NCI-H524 (cell line): ENCODE data around the gene AJAP1.
A peak's percentile ranks its signal among the peaks of the same experiment; 100 is the strongest.

Experiments
- DNase-seq, 2 experiments: peaks; one replicate each; lab custom pipeline; 2025; lab: John Stamatoyannopoulos, UW

The AJAP1 gene

DNA sequence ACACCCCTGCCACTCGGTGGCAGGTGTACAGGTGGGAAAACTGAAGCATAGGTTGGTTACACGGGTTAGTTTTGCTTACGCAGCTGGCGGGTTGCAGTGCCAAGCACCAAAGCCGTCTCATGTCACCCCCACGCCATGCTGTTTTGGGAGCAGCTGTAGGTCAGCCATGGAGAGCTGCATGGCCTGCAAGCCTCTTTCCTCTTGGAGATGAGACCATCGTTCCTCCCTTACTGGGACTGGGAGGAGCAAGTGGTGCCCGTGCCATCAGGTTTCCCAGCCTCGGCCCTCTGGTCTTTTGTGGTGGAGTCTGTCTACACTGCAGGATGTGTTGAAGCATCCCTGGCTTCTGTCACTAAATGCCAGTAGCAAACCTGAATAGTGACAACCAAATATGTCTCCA is 46.9 kb downstream of the AJAP1 start:
- DNase-seq, result no peak

DNA sequence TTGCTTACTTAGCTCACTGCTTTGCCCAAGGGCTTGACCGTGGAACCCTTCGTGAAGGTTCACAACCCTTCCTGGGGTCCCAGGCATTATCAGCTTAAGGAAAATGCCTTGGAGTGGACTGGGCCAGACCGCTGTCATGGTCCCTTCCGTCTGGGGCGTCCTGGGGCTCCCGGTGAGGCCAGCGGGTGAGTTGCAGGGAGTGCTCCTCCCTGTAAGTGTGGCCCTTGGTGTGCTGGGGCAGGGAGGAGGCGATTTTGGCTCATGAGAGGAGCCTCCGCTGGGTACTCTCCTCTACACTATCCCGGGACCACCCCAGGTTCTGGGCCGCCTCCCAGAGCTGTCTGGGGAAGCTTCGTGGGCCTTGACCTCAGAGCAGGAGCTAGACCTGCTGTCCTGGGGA is 48.1 kb downstream of the AJAP1 start:
- no peak for DNase-seq

DNA sequence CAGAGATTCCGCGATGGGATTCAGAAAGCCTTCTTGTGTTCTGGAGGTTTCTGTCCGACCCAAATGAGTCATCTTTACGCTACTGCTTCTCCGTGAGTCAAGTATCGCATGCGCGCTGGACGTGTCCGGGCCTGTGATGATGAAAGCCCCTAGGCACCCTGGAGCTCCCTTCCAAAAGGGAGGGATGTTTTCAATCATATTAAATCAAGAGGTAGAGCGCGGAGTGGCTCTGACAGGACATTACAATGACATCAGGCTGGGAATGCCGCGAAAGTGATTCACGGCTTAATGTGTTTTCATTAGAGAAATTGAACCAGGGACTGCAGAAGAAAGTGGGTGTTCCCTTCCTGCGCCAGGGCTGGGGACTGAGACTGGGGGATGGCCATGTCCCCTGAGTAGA is 48.5 kb downstream of the AJAP1 start:
- DNase-seq, result no peak

DNA sequence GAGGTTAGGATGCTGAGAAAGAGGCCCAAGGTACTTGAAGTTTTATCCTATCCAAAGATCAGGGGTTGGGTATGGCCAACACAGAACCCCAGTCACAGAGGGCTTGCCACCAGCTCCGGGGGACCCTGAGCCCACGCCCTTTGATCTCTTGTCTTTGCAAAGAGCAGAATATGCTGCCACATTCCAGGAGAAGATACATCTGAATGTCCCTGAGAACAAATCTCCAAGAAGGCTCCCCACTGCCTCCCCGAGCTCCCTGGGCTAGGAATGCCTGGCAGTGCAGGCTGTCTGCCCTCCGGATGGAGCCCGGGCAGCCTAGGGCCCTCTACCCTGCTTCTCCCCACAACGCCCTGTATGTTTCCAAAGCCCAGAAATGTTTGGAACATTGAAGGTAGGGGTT is 49.2 kb downstream of the AJAP1 start:
- no peak for DNase-seq

DNA sequence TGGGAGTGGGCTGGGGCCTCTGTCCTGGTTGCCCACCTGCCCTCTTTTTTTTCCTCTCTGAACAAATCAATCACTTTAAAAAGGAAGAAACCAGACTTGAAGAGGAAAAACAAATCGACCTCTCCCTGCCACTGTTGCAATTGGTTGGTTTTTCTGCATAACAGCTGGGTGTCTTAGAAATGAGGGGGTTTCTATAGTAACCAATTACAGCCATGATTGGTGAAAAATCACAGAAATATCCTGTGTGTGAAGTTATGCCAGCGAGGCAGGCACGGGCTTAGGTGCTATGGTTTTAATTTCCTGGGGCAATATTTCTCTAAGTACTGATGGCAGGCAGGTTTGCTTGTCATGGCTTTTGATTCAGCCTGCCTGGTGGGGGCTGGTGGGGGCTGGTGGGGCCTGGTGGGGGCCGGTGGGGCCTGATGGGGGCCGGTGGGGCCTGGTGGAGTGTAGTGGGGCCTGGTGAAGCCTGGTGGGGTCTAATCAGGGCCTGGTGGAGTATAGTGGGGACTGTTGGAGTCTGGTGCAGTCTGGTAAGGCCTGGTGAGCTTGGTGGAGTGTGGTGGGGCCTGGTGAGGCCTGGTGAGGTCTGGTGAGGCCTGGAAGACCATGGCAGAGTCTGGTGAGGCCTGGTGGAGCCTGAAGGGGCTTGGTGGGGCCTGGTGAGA is 54.6 kb downstream of the AJAP1 start:
- DNase-seq, result peak in 1 of 2 experiments; percentile 27

DNA sequence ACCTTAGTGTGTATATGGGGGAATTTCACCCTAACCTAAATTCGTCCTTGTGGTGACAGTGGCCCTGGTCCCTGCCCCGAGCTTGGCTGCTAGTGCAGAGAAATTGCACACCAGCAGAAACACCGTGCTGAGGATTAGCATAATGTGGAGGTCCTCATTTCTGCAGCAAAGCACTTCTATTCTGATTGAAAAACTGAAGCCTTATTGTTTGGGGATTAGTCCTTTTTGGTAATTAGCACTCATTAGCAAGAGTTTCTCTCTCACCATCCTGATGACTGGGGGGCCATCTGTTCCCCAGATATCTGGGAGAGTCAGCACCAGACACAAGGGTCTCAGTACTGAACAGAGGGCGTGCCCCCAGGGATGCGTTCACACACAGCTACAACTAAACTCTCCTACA is 55.2 kb downstream of the AJAP1 start:
- peak; percentile 64 to 88 for DNase-seq

DNA sequence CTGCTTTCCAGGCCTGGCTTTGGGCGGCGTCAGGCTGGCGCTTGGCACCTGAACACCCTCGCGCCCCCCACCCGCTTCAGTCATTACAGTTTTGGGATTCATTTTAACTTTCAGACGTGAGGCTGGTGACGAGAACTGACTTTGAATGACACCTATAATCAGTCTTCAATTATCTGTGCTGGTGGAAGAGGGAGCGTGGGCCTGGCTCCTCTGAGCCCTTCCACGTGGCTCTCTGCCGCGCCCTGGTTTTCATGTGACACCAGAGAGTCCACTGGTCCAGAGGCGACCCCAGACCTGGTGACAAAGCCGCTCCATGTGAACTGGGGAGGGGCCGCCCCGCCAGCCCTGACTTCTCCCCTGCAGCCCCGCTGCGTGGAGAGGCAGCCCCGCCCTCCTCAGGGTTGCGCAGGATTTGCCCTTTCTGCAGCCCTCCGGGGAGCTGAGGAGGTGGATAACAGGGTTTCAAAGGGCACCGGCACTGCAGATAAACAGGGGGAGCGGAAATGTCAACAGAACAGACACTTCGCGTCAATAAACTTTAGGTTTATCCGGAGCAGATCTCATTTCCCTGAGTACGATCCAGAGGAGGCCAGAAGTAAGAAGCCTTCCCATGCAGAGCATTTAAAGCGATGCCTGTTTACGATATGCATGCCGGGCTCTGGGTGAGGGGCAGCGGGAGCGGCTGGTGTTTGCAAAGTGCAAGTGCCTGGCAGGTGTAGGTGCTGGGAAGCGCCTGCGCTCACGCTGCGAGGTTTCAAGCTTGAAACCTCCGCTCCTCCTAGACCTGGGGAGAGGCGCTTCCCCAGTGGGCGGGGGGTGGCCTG is 56.4 kb downstream of the AJAP1 start:
- no peak for DNase-seq

DNA sequence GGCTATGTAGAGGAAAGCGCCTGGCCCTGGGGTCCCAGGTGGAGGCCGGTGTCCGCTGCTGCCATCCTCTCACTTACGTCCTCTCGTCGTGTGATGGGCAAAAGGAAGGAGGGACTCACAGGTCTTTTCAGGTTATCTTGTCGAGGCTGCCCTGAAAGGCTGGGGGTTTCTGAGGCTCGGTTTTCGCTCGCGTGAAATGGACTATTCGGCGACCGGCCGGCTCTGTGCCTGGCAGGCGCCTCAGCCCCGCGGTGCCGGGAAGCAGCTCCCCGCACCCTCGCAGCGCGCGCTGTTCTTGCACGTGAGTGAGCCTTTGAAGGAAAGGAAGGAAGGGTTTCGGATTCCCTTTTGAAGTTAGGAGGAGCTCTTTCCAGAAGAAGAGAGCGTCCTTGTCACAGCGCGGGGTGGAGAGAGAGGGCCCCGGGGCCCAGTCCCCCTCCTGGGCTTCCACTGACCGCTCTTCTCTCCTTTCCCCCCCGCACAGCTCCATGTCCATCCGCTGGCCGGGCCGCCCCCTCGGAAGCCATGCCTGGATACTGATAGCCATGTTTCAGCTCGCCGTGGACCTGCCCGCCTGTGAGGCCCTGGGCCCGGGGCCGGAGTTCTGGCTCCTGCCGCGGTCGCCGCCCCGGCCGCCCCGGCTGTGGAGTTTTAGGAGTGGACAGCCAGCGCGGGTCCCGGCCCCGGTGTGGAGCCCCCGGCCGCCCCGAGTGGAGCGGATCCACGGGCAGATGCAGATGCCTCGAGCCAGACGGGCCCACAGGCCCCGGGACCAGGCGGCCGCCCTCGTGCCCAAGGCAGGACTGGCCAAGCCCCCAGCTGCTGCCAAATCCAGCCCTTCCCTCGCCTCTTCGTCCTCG is 57.2 kb downstream of the AJAP1 start:
- no peak for DNase-seq

DNA sequence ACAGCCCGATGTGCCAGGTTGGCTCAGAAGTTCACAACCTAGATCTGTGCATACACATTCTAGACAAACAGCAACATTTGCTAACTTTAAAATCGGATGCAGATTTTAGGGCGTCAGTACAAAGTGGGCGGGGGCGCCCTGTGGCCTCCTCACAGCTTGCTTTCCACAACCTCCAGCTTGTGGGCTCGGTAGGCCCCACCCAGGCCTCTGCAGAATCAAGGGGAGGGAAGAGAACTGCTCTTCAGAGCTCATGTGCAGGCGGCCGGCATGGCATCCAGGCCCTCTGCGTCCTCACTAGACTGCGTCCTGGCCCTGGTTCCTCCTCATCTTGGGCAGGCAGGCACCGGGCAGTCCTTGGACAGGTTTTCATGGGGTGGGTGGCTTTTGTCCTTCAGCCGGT is 59.3 kb downstream of the AJAP1 start:
- DNase-seq, result no peak

DNA sequence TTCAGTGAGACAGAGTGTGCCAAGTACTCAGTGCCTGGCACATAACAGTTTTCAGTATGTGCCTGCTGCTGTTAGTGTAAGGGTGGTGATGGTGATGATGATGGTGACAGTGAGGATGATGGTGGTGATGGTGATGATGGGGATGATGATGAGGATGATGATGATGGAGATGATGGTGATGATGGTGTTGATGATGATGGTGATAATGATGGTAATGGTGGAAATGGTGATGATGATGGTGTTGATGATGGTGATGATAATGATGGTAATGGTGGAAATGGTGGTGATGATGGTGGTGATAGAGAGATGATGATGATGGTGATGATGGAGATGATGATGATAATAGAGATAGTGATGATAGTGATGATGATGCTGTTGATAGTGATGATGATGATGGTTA is 62.0 kb downstream of the AJAP1 start:
- DNase-seq, result no peak

DNA sequence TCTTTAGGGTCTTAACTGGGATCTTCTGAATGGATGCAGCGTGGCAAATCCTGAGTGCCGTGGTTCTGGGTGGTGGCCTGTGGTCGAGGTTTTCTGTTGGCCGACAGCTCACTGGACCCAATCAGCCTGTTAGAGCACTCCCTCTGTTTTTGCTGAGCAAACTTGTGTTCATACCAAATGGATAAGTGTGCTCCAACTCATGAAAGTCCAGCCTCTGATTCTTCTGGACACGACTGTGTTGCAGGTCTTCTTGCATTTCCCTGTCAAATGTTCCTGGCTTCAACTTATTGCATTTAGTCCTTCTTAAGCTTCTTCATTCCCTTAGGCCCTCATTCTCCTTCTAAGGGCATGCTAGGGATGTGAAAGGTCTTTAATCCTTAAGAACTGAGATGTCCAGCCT is 63.7 kb downstream of the AJAP1 start:
- no peak for DNase-seq

DNA sequence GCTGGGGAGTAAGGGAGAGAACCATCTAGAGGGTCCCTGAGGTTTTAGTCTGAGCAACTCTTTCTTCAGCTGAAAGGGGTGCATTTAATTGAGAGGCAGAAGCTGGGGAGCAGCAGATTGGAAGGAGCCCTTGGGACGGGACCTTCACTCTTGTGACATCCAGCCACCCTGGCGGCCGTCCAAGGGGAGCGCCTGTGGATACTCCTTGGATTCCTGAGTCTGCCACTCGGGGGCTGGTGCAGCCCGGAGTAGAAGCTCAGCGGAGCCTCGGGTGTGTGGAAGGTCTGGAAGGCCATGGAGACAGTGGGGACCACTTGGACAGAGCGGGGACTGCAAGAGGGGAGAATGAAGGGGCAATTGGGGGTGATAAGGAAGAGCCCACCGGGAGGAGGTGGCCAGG is 68.7 kb downstream of the AJAP1 start:
- no peak for DNase-seq

DNA sequence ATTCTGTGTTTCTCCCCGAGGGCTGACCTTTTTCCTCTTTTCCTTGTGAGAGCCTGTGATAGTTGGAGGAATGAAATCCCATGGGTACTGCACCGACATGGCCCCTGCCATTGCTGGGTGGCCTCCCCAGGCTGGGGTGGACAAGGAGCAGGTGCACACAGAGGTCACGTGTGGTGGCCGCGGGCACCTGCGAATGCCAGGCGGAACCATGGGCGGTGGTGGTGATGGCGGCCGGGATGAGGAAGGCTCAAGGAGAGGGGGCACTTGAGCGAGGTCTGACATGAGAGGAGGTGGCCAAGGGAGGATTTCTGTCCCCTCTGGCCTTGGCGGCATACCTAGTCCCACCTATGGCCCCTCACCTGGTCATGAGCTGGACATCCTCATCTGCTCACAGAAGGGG is 69.6 kb downstream of the AJAP1 start:
- DNase-seq, result no peak

DNA sequence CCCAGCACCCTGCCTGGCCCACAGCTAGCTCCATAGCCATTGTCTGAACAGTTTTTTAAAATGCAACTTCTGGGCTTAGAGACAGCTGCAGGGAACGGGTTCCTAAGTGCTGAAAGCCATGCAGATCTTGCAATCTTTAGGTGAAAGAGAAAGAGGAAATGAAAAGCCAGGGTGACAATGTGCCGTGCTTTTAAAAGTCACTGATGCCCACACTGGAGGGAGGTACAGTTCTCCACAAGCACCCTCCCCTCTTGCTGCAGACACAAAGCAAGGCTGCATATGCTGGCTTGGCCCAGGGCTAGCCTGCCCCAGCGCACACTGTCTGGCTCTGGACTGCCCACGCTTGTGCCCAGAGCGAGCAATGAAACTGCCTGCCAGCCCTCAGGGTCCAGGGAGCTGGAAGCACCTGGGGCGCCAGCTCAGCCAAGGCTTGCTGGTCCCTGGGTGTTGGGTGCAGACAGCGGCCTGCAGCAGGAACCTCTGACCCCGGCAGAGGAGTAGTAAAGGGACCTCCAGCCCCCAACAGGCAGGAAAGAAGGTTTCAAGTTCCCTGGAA is 70.4 kb downstream of the AJAP1 start:
- DNase-seq, result no peak

DNA sequence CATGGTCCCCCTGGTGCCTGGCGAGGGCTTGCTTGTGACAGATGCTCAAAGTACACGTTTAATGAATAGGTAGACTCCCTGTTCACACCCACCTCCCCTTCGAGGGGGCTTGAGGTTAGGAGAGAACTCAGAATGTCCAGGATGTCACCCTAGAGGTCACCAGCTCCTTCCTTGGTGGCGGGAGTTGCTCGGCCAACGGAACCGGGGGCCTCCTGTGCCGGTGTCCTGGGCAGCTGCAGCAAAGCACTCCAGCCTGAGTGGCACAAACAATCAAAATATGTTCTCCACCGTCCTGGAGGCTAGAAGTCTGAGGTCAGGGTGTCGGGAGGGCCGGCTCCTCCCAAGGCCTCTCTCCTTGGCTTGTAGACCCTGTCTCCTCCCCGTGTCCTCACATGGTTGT is 71.0 kb downstream of the AJAP1 start:
- no peak for DNase-seq

DNA sequence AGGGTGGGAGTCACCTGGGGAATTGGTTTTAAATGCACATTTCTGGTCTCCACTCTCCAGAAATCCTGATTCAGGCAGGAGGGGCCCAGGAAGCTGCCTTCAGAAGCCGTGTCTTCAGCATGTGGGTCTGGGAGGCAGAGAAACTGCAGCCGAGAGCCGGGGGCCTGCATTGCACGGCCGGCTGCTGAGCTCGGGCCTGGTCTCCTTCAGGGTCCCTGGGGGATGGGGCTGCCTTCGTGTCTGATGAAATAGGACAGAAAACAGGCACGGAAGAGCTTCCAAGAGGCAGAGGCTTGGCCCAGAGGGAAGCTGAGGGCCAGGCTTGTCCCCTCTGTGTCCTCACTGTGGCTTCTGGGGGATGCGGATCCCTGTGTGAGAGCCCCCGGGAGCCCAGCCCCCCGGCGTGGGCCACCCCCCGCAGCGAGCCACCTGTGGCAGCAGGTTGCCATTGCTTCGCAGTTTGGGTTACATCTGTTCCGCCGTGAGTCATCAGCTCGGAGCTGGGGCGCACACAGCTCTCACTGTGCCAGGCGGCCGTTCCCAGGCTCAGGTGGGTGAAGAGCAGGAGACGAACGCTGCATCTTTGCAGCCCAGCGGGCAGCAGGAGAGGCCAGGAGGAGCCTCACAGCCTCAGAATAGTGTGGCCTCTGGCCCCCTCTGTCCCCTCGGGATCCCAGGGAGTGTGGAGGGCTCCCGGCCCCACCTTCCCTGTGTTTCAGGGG is 72.4 kb downstream of the AJAP1 start:
- DNase-seq, result peak; percentile 61 to 75

DNA sequence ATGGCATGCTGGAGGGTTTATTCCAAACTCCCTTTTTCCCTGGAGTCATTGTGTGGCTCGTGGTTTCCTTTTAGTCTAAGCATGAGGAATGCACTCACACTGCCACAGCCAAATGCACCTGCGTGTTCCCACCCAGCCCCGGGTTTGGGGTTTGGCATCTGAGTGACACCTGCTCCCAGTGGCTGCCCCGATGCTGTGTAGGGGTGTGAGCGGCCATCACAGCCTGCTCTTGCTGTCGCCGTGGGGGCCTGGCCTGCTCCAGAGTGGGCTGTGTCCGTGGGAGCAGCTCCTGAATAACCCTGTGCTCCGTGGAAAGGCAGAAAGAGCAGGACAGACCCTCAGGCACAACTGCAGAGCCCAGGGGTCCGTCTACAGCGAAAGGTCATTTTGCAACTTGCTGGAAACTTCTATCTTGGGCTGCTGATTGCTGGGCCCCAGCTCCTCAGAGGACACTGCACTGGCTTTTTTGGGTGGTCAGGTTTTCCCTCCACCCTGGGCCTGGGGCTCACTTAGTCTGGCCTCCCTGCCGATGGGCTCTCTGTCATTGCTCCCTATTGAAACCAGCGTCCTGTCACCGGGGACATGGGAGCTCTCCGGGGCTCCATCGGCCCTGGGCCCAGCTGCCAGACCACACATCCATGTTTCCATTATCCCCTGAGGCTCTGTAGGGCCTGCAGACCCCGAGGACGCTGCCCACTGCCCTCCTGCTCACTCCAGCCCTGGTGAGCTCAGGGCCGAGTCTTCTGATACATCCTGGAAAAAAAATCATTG is 74.1 kb downstream of the AJAP1 start:
- no peak for DNase-seq

DNA sequence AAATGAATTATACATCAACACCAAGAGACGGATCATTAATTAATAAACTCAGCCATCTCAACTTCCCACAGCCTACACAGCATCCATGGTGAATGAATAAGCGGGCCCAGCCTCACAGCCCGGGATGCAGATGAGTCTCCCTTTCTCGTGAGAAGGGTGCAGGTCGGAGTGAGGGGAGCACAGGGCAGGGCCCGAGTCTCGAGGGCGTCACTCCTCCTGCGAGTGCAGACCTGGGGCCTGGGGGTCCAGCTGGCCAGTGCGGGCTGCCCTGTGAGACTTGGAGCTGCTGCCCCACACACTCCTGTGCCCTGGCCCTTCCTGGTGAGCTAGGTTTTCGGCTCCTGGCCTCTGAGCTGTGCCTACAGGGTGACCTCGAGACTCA is 74.7 kb downstream of the AJAP1 start:
- DNase-seq, result no peak

DNA sequence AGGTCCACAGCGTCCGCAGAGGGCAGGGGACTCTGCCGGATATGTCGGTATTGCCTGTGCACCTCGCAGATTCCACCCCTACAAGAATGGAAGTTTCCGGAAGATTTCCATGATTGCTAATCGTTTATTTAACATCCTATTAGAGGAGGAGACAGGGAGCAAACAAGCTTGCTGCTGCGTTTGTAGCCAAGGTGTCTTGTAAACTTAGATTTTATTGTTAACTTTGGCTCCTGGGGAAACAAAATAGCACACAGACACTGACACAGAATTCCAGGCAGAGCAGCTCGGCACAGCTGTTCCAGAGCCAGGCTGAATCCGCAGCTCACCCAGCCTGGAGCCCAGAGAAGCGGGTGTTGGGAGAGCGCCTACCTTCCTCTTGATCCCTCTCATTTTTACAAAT is 75.7 kb downstream of the AJAP1 start:
- no peak for DNase-seq

DNA sequence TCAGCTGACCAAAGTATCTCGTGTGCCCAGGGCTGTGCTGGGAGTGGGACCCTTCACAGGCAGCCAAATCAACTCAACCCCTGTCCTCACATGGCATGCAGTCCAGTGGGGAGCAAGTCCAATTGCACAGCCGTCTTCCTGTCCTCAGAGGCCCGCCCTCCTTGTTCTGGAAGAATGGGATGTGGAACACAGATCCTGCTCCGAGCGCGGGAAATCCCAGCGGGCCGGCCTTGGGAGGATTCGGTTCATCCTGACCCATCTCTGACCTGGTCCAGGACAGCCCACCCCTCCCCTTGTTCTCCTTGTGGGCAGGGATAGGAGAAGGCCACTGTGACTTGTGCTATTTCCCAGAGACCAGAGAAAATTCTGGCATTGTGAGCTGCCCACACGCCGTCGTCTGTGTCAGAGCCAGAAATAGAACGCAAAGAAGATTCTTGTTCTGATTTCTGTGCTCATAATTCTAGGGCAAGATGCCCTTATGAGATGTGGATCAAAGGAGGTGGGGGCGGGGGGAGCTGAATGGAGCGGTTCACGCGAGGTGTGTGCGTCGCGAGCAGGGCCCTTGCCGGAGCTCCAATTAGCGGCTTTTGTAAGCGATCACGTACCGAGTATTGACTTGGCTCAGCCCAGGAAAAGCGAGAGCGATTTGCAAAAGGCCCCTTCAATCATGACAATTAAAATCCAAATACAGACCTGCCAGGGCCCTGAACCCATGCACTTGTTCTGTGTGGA is 79.2 kb downstream of the AJAP1 start:
- no peak for DNase-seq
